HEK293 (cell line): ENCODE results near the gene ACTR6.

Experiments
- BCL11A ChIP-seq: fragments of 450-650 bp; formaldehyde crosslinking; IDR thresholded peaks from 2 replicates; pipeline ENCODE4 v1.5.1; 2016; ENCODE audit warnings: low read depth, missing biosample characterization, missing genetic modification characterization
- GLIS1 ChIP-seq: fragments of 450-650 bp; formaldehyde crosslinking; IDR thresholded peaks from 2 replicates; pipeline ENCODE4 v1.5.1; 2016; ENCODE audit warnings: missing biosample characterization, missing genetic modification characterization
- GLIS2 ChIP-seq: fragments of 450-650 bp; formaldehyde crosslinking; IDR thresholded peaks from 2 replicates; pipeline ENCODE4 v1.5.1; 2016; ENCODE audit warnings: missing biosample characterization, missing genetic modification characterization
- KLF1 ChIP-seq: fragments of 450-650 bp; formaldehyde crosslinking; IDR thresholded peaks from 2 replicates; pipeline ENCODE4 v1.5.1; 2016; ENCODE audit warnings: missing biosample characterization, missing genetic modification characterization
- KLF16 ChIP-seq: fragments of 450-650 bp; formaldehyde crosslinking; IDR thresholded peaks from 2 replicates; pipeline ENCODE4 v1.5.1; 2017; ENCODE audit warnings: missing biosample characterization, missing genetic modification characterization
- OVOL3 ChIP-seq: fragments of 450-650 bp; formaldehyde crosslinking; IDR thresholded peaks from 2 replicates; pipeline ENCODE4 v1.5.1; 2016; ENCODE audit warnings: missing biosample characterization, missing genetic modification characterization
- SCRT2 ChIP-seq: fragments of 450-650 bp; formaldehyde crosslinking; IDR thresholded peaks from 2 replicates; pipeline ENCODE4 v1.5.1; 2016; ENCODE audit warnings: missing biosample characterization, missing genetic modification characterization
- SP7 ChIP-seq: fragments of 450-650 bp; formaldehyde crosslinking; IDR thresholded peaks from 2 replicates; pipeline ENCODE4 v1.5.1; 2016; ENCODE audit warnings: missing biosample characterization, missing genetic modification characterization
- ZBTB8A ChIP-seq: fragments of 450-650 bp; formaldehyde crosslinking; IDR thresholded peaks from 2 replicates; pipeline ENCODE4 v1.5.1; 2016; ENCODE audit warnings: missing biosample characterization, missing genetic modification characterization
- ZEB2 ChIP-seq: fragments of 450-650 bp; formaldehyde crosslinking; IDR thresholded peaks from 2 replicates; pipeline ENCODE4 v1.5.1; 2016; ENCODE audit warnings: missing biosample characterization, missing genetic modification characterization
- ZFP3 ChIP-seq: fragments of 450-650 bp; formaldehyde crosslinking; IDR thresholded peaks from 2 replicates; pipeline ENCODE4 v1.5.1; 2016; ENCODE audit warnings: low read depth, missing biosample characterization, missing genetic modification characterization
- ZFP69B ChIP-seq: fragments of 450-650 bp; formaldehyde crosslinking; IDR thresholded peaks from 2 replicates; pipeline ENCODE4 v1.5.1; 2016; ENCODE audit warnings: missing biosample characterization, missing genetic modification characterization
- ZNF132 ChIP-seq: fragments of 450-650 bp; formaldehyde crosslinking; IDR thresholded peaks from 2 replicates; pipeline ENCODE4 v1.5.1; 2017; ENCODE audit warnings: missing biosample characterization, missing genetic modification characterization, borderline replicate concordance
- ZNF138 ChIP-seq: fragments of 450-650 bp; formaldehyde crosslinking; IDR thresholded peaks from 2 replicates; pipeline ENCODE4 v1.5.1; 2016; ENCODE audit warnings: missing biosample characterization, missing genetic modification characterization, borderline replicate concordance
- ZNF16 ChIP-seq: fragments of 450-650 bp; formaldehyde crosslinking; IDR thresholded peaks from 2 replicates; pipeline ENCODE4 v1.5.1; 2016; ENCODE audit warnings: low read depth, missing biosample characterization, missing genetic modification characterization
- ZNF2 ChIP-seq: fragments of 450-650 bp; formaldehyde crosslinking; IDR thresholded peaks from 2 replicates; pipeline ENCODE4 v1.5.1; 2016; ENCODE audit warnings: missing biosample characterization, missing genetic modification characterization
- ZNF223 ChIP-seq: fragments of 450-650 bp; formaldehyde crosslinking; IDR thresholded peaks from 2 replicates; pipeline ENCODE4 v1.5.1; 2016; ENCODE audit warnings: missing biosample characterization, missing genetic modification characterization
- ZNF266 ChIP-seq: fragments of 450-650 bp; formaldehyde crosslinking; IDR thresholded peaks from 2 replicates; pipeline ENCODE4 v1.5.1; 2016; ENCODE audit warnings: missing biosample characterization, missing genetic modification characterization, low read depth
- ZNF292 ChIP-seq: fragments of 450-650 bp; formaldehyde crosslinking; IDR thresholded peaks from 2 replicates; pipeline ENCODE4 v1.5.1; 2016; ENCODE audit warnings: low read depth, missing biosample characterization, missing genetic modification characterization, borderline replicate concordance
- ZNF335 ChIP-seq: fragments of 450-650 bp; formaldehyde crosslinking; conservative IDR thresholded peaks from 2 replicates; pipeline ENCODE4 v1.5.1; 2016; ENCODE audit warnings: missing biosample characterization, missing genetic modification characterization
- ZNF48 ChIP-seq: fragments of 450-650 bp; formaldehyde crosslinking; IDR thresholded peaks from 2 replicates; pipeline ENCODE4 v1.5.1; 2016; ENCODE audit warnings: missing biosample characterization, missing genetic modification characterization
- ZNF529 ChIP-seq: fragments of 450-650 bp; formaldehyde crosslinking; IDR thresholded peaks from 2 replicates; pipeline ENCODE4 v1.5.1; 2017; ENCODE audit warnings: missing genetic modification characterization, missing biosample characterization; ENCODE audit not compliant: insufficient replicate concordance
- ZNF660 ChIP-seq: fragments of 450-650 bp; IDR thresholded peaks from 2 replicates; pipeline ENCODE4 v1.5.1; 2018; ENCODE audit warnings: missing biosample characterization, mild to moderate bottlenecking, missing genetic modification characterization
- ZNF670 ChIP-seq: fragments of 450-650 bp; formaldehyde crosslinking; IDR thresholded peaks from 2 replicates; pipeline ENCODE4 v1.5.1; 2016; ENCODE audit warnings: missing biosample characterization, missing genetic modification characterization, low read depth
- ZNF76 ChIP-seq: fragments of 450-650 bp; formaldehyde crosslinking; IDR thresholded peaks from 2 replicates; pipeline ENCODE4; 2016; ENCODE audit warnings: low read depth, missing biosample characterization, missing genetic modification characterization, borderline replicate concordance
- ZNF830 ChIP-seq: fragments of 450-650 bp; IDR thresholded peaks from 2 replicates; pipeline ENCODE4 v1.5.0; 2018; ENCODE audit warnings: missing biosample characterization, missing genetic modification characterization, low read depth, mild to moderate bottlenecking, moderate library complexity
- TF ChIP-seq, protein P1 (sequence below): fragments of 450-650 bp; formaldehyde crosslinking; IDR thresholded peaks from 2 replicates; pipeline ENCODE4 v1.5.1; 2017; ENCODE audit warnings: missing biosample characterization, mild to moderate bottlenecking, missing genetic modification characterization, moderate library complexity
- TF ChIP-seq, protein P2 (sequence below): fragments of 450-650 bp; formaldehyde crosslinking; IDR thresholded peaks from 2 replicates; pipeline ENCODE4 v1.5.1; 2016; ENCODE audit warnings: missing biosample characterization, missing genetic modification characterization
- TF ChIP-seq, protein P3 (sequence below): fragments of 450-650 bp; formaldehyde crosslinking; IDR thresholded peaks from 2 replicates; pipeline ENCODE4 v1.5.1; 2016; ENCODE audit warnings: missing biosample characterization, missing genetic modification characterization
- TF ChIP-seq, protein P4 (sequence below): fragments of 450-650 bp; formaldehyde crosslinking; conservative IDR thresholded peaks from 2 replicates; pipeline ENCODE4 v1.5.1; 2016; ENCODE audit warnings: low read depth, missing biosample characterization, missing genetic modification characterization

The ACTR6 gene

DNA sequence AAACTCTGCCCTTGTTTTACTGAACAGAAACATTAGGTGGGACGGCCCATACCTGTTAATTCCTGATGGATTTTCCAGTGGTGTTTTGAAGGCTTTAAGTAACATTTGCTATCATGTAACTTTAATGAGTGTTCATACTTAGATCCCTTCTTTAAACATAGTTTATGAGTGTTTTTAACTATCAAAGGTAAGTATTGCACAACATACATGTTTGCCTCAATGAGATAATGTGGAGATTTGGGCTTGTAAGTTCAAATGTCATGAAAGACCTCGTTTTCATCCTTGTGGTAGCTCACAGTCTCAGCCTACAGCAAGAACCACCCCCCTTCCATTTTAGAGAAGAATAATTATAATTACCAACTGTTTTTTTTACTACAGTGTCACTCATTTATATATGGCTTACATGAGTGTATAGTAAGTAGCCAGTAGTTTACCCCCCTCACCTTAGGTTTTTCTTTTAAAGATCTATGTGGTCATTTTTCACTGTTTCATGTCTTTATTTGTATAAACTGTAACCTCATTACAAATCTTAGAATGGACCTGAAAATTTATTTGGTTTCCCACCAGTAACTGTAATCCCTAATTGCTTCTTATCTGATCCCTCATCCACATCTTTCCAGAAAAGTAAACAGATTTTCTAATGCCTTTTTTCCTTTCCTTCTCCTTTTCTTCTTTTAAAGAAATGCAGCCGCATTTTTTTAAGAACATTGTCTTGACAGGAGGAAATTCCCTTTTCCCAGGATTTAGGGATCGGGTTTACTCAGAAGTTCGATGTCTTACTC lies 18.9 kb downstream of the ACTR6 start (continued):
- TF ChIP-seq ZNF76 (tag by site-specific recombination) (no peak), ZNF48 (tag by site-specific recombination) (no peak), SCRT2 (no peak), ZNF2 (tag by site-specific recombination) (no peak), ZNF138 (tag by site-specific recombination) (no peak), BCL11A (tag by site-specific recombination) (0 out of 2 replicates have a peak, but pooled peaks have one; percentile 33), ZNF660 (tag by site-specific recombination) (no peak), ZNF16 (tag by site-specific recombination) (no peak), KLF16 (no peak), ZBTB8A (tag by site-specific recombination) (no peak), ZFP69B (tag by site-specific recombination) (no peak), ZNF335 (no peak), ZNF830 (tag by site-specific recombination) (no peak), KLF1 (tag by site-specific recombination) (no peak), ZNF223 (tag by site-specific recombination) (no peak), ZNF292 (tag by site-specific recombination) (no peak), GLIS2 (tag by site-specific recombination) (no peak), ZNF132 (tag by site-specific recombination) (no peak), SP7 (tag by site-specific recombination) (no peak), GLIS1 (tag by site-specific recombination) (0 out of 2 replicates have a peak, but pooled peaks have one; percentile 33), ZFP3 (tag by site-specific recombination) (no peak), ZNF670 (no peak), ZEB2 (no peak), ZNF266 (tag by site-specific recombination) (no peak), OVOL3 (no peak; the same call in 1 of the 2 replicates), ZNF529 (tag by site-specific recombination) (no peak)
- TF ChIP-seq, protein P1, sequence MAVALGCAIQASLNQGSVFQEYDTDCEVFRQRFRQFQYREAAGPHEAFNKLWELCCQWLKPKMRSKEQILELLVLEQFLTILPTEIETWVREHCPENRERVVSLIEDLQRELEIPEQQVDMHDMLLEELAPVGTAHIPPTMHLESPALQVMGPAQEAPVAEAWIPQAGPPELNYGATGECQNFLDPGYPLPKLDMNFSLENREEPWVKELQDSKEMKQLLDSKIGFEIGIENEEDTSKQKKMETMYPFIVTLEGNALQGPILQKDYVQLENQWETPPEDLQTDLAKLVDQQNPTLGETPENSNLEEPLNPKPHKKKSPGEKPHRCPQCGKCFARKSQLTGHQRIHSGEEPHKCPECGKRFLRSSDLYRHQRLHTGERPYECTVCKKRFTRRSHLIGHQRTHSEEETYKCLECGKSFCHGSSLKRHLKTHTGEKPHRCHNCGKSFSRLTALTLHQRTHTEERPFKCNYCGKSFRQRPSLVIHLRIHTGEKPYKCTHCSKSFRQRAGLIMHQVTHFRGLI (tag by site-specific recombination) = no peak
- TF ChIP-seq, protein P2, sequence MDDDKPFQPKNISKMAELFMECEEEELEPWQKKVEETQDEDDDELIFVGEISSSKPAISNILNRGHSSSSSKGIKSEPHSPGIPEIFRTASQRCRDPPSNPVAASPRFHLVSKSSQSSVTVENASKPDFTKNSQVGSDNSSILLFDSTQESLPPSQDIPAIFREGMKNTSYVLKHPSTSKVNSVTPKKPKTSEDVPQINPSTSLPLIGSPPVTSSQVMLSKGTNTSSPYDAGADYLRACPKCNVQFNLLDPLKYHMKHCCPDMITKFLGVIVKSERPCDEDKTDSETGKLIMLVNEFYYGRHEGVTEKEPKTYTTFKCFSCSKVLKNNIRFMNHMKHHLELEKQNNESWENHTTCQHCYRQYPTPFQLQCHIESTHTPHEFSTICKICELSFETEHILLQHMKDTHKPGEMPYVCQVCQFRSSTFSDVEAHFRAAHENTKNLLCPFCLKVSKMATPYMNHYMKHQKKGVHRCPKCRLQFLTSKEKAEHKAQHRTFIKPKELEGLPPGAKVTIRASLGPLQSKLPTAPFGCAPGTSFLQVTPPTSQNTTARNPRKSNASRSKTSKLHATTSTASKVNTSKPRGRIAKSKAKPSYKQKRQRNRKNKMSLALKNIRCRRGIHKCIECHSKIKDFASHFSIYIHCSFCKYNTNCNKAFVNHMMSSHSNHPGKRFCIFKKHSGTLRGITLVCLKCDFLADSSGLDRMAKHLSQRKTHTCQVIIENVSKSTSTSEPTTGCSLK = no peak
- TF ChIP-seq, protein P3, sequence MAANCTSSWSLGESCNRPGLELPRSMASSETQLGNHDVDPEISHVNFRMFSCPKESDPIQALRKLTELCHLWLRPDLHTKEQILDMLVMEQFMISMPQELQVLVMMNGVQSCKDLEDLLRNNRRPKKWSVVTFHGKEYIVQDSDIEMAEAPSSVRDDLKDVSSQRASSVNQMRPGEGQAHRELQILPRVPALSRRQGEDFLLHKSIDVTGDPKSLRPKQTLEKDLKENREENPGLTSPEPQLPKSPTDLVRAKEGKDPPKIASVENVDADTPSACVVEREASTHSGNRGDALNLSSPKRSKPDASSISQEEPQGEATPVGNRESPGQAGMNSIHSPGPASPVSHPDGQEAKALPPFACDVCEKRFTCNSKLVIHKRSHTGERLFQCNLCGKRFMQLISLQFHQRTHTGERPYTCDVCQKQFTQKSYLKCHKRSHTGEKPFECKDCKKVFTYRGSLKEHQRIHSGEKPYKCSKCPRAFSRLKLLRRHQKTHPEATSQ (tag by site-specific recombination) = no peak
- TF ChIP-seq, protein P4, sequence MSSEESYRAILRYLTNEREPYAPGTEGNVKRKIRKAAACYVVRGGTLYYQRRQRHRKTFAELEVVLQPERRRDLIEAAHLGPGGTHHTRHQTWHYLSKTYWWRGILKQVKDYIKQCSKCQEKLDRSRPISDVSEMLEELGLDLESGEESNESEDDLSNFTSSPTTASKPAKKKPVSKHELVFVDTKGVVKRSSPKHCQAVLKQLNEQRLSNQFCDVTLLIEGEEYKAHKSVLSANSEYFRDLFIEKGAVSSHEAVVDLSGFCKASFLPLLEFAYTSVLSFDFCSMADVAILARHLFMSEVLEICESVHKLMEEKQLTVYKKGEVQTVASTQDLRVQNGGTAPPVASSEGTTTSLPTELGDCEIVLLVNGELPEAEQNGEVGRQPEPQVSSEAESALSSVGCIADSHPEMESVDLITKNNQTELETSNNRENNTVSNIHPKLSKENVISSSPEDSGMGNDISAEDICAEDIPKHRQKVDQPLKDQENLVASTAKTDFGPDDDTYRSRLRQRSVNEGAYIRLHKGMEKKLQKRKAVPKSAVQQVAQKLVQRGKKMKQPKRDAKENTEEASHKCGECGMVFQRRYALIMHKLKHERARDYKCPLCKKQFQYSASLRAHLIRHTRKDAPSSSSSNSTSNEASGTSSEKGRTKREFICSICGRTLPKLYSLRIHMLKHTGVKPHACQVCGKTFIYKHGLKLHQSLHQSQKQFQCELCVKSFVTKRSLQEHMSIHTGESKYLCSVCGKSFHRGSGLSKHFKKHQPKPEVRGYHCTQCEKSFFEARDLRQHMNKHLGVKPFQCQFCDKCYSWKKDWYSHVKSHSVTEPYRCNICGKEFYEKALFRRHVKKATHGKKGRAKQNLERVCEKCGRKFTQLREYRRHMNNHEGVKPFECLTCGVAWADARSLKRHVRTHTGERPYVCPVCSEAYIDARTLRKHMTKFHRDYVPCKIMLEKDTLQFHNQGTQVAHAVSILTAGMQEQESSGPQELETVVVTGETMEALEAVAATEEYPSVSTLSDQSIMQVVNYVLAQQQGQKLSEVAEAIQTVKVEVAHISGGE (tag by site-specific recombination) = no peak
